ENCODE results near the gene NLRX1.
"Not testable (repeated sequence)": the region's sequence is repeated elsewhere in the genome, so short reads cannot be mapped to it uniquely, and the experiment has no call there.

NLRX1 gene

DNA sequence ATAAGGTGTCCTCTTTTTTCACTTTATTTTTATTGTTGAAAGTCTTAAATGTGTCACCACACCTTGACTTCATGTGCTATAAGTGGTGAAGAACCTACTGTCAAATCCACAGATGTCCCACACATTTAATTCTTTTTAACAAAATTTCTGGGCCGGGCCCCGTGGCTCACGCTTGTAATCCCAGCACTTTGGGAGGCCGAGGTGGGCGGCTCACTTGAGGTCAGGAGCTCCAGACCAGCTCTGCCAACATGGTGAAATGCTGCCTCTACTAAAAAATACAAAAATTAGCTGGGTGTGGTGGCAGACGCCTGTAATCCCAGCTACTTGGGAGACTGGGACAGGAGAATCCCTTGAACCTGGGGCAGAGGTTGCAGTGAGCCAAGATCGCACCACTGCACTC is 40.7 kb downstream of the NLRX1 start:
- DNase-seq: no peak

DNA sequence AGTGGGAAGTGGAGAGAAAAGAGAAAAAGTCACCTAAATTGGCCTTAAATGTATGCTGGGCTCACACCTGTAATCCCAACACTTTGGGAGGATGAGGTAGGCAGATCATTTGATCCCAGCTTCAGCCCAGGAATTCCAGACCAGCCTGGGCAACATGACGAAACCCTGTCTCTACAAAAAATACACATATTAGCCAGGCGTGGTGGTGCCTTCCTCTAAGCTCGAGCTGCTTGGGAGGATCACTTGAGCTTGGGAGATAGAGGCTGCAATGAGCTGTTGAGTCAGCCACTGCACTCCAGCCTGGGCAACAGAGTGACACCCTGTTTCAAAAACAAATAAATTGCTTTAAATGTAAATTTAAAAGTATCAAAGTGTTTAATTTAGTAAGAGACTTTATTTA is 41.5 kb downstream of the NLRX1 start:
- DNase-seq: no peak

DNA sequence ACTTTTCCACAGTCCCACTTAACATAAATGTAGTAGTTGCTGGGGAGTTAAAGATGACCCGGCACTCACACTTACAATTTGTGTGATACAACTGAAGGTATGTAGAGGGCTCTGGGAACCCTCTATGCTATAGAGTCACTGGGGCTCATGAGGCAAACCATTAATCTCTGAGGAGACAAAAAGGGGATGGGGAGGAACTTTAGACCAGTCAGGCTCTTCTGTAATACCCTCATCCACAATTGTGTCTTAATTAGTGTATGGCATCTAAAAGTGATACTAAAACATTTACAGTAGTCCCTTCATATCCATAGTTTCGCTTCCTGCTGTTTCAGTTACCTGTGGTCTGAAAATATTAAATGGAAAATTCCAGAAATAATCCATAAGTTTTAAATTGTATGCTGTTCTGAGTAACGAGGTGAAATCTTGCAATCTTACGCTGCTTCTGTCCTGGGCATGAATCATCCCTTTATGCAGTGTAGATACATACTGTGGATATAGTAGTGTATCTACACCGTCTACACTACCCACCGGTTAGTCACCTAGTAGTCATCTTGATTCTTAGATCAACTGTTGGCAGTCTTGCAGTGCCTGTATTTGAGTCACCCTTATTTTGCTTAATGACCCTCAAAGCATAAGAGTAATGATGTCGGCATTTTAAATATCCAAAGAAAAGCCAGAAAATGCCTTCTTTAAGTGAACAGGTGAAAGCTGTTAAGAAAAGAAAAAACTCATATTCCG is 49.8 kb downstream of the NLRX1 start:
- no peak for DNase-seq

DNA sequence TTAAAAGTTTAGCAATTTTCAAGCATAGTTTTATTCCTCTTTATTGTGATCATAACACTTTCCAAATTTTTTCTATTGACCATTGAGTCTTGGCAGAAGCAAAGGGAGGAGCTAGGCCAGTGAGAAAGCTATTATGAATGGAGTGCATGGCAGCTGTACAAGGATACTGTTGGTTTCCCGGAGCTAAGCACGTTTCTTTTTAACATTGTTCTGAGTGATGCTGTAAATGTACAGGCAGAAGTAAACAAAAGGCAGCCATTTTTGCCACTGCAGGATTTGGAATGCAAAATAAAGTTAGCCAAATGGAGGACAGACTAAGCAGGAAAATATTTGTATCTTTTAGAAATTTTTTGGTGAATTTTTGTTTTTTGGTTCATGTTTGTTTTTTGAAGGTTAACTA is 53.8 kb downstream of the NLRX1 start:
- no peak for DNase-seq

DNA sequence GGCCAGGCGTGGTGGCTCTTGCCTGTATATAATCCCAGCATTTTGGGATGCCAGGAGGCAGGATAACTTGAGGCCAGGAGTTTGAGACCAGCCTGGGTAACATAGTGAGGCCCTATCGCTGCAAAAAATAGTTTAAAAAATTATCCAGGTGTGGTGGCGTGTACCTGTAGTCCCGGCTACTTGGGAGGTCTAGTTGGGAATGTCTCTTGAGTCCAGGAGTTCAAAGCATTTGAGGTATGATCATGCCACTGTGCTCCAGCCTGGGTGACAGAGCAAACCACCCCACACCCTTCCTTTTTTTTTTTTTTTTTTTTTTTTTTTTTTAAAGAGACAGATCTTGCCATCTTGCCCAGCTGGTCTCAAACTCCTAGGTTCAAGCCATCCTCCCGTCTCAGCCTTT is 54.4 kb downstream of the NLRX1 start:
- DNase-seq: no peak

DNA sequence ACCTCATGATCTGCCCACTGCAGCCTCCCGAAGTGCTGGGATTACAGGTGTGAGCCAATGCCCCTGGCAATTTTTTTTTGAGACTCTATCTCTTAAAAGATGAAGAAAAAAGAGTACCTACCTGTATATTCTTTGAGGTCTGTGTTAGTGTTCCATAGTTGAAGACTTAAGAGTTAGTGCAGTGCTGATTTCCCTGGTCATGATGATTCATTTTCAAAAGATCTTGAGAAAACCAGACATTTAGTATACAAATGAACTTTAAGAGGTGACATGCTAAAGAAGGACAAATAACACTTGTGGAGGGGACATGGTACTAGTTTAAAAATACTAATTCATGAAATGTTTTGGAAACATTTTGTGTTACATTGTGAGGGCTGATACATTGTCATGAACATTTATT is 55.3 kb downstream of the NLRX1 start:
- no peak for DNase-seq

DNA sequence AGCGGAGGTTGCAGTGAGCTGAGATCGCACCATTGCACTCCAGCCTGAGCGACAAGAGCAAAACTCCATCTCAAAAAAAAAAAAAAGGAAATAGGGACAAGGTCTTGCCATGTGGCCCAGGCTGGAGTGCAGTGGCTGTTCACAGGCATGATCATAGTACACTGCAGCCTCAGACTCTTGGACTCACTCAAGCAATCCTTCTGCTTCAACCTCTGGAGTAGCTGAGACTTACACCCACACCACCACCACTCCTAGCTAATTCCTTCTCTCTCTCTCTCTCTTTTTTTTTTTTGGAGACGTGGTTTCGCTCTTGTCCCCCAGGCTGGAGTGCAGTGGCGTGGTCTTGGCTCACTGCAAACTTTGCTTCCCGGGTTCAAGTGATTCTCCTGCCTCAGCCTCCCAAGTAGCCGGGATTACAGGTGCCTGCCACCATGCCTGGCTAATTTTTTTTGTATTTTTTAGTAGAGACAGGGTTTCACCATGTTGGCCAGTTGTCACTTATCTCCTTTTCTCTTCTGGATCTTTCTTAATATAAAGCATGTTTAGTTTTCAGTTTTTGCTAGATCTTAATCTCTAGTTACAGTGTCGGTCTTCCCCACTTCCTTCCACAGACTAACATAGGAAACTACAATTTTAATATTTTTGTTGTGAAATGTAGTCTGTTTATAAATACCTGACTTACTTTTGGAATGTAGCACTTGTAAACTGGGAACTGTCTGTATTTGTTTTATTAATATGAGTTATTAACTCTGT is 60.2 kb downstream of the NLRX1 start:
- not testable (repeated sequence) for DNase-seq

DNA sequence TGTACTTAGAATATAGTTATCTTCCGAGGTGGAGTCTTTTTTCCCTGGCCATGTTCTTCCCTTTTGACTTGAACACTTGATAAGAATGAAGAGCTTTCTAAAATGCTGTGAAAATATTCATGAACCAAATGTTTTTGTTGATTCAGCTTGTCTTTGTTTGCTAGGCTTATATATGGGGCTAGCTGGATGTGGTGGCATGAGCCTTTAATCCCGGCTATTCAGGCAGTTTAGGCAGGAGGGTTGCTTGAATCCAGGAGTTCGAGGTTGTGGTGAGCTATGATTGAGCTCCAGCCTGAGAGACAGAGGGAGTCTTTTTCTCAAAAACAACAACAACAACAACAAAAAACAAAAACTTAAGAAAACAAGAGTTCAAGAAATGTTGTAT is 60.8 kb downstream of the NLRX1 start:
- DNase-seq: no peak

DNA sequence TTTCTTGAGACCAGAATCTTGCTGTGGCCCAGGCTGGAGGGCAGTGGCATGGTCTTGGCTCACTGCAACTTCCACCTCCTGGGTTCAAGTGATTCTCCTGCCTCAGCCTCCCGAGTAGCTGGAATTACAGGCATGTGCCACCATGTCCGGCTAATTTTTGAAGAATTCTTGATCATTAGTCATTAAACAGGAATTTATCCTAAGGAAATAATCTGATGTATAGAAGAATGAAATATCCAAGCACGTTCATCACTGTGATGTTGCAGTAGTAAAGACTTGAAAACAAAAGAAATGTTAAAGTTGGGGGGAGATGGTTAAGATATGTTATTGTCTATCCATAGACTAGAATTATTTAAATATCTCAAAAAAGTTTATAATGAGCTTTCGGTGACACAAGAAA is 61.2 kb downstream of the NLRX1 start:
- no peak for DNase-seq

Data from activated naive CD4-positive, alpha-beta T cell (primary cell).